GM21576 (cell line): ENCODE results near the gene PCA3.
"Not testable (repeated sequence)": the region's sequence is repeated elsewhere in the genome, so short reads cannot be mapped to it uniquely, and the experiment has no call there.

Experiments used
- ATAC-seq: cut with Tn5 transposase; IDR thresholded peaks from one replicate; pipeline ENCODE4 v1.9.1; 2021; ENCODE audit warnings: mild to moderate bottlenecking, moderate library complexity; ENCODE audit not compliant: unreplicated experiment

PCA3 gene

GRCh38 chr9:76764138-76764537 is at the start of gene PCA3:
PCA3 (plus strand) TSS chr9:76764438.
- no peak for ATAC-seq

GRCh38 chr9:76716085-76716672 is 48.1 kb upstream of the PCA3 start:
- no peak for ATAC-seq

- no peak for ATAC-seq
Observed at GRCh38 chr9:76717176-76717575, 47.1 kb upstream of the PCA3 start.

GRCh38 chr9:76717613-76718012 is 46.6 kb upstream of the PCA3 start:
- no peak for ATAC-seq

- no peak for ATAC-seq
Observed at GRCh38 chr9:76718166-76718565, 46.1 kb upstream of the PCA3 start.

GRCh38 chr9:76720245-76720644 is 44.0 kb upstream of the PCA3 start:
- no peak for ATAC-seq

GRCh38 chr9:76725011-76725546 is 39.2 kb upstream of the PCA3 start:
- ATAC-seq: no peak

GRCh38 chr9:76725885-76726284 is 38.4 kb upstream of the PCA3 start:
- ATAC-seq: no peak

GRCh38 chr9:76729116-76729515 is 35.1 kb upstream of the PCA3 start:
- ATAC-seq: no peak

- no peak for ATAC-seq
Observed at GRCh38 chr9:76729980-76730737, 34.1 kb upstream of the PCA3 start.

- ATAC-seq: no peak
Observed at GRCh38 chr9:76730801-76731200, 33.4 kb upstream of the PCA3 start.

GRCh38 chr9:76732341-76732958 is 31.8 kb upstream of the PCA3 start:
- ATAC-seq: no peak

GRCh38 chr9:76733096-76733495 is 31.1 kb upstream of the PCA3 start:
- no peak for ATAC-seq

GRCh38 chr9:76734716-76735115 is 29.5 kb upstream of the PCA3 start:
- no peak for ATAC-seq

GRCh38 chr9:76737154-76737902 is 26.9 kb upstream of the PCA3 start:
- ATAC-seq: no peak

GRCh38 chr9:76738402-76738801 is 25.8 kb upstream of the PCA3 start:
- ATAC-seq: no peak

GRCh38 chr9:76741524-76741923 is 22.7 kb upstream of the PCA3 start:
- no peak for ATAC-seq

GRCh38 chr9:76742890-76743289 is 21.3 kb upstream of the PCA3 start:
- ATAC-seq: not testable (repeated sequence)

GRCh38 chr9:76743931-76744330 is 20.3 kb upstream of the PCA3 start:
- no peak for ATAC-seq

- no peak for ATAC-seq
Observed at GRCh38 chr9:76744336-76744735, 19.9 kb upstream of the PCA3 start.

- ATAC-seq: no peak
Observed at GRCh38 chr9:76751001-76751400, 13.2 kb upstream of the PCA3 start.
